H1 (cell line): ENCODE results near the gene CASKIN2. TPM values are rescaled to one million over a fixed set of nuclear protein-coding genes. Genes with fewer than 3 reads are reported as not detected.
A peak's percentile ranks its signal among the peaks of the same experiment; 100 is the strongest.

ENCODE experiments used
- CTCF ChIA-PET: fragments of 300-600 bp; sonication (Branson Sonifier 250); formaldehyde crosslinking; loops from one replicate; lab custom pipeline; 2021; ENCODE audit not compliant: partially characterized antibody; lab: Charles Lee
- POLR2A ChIA-PET: fragments of 300-600 bp; sonication (Branson Sonifier 250); formaldehyde crosslinking; loops from one replicate; lab custom pipeline; 2021; ENCODE audit warnings: inconsistent platforms; ENCODE audit not compliant: partially characterized antibody; lab: Charles Lee
- DNase-seq, 2 experiments: peaks; one replicate each; pipeline versions ENCODE4 v3.0.0 to v3.0.0-alpha.2; 2010 to 2022; ENCODE audit warnings: low spot score in 2 of 2, low read depth in 1 of 2, mixed read lengths in 1 of 2
- FAIRE-seq: peaks from 2 replicates; lab custom pipeline; 2011; peaks lifted over from hg19 to GRCh38; lab: Jason Lieb, UNC
- H2AFZ ChIP-seq: 2 replicates; pipeline ENCODE4 v1.8.1; 2012; ENCODE audit warnings: low read length, inconsistent platforms
- H2AK5ac ChIP-seq: 2 replicates; pipeline ENCODE4 v1.6.1; 2013; ENCODE audit warnings: low read depth, low read length
- H2BK120ac ChIP-seq: replicated peaks from 2 replicates; pipeline ENCODE3; 2013; ENCODE audit warnings: low read depth, low read length, inconsistent platforms
- H2BK12ac ChIP-seq: 2 replicates; pipeline ENCODE4 v1.6.1; 2013; ENCODE audit warnings: low read depth, low read length
- H2BK15ac ChIP-seq: 2 replicates; pipeline ENCODE4 v1.6.1; 2013; ENCODE audit warnings: low read length
- H2BK20ac ChIP-seq: 2 replicates; pipeline ENCODE4 v1.6.1; 2013; ENCODE audit warnings: low read length
- H2BK5ac ChIP-seq: 2 replicates; pipeline ENCODE4 v1.6.1; 2013; ENCODE audit warnings: low read depth, low read length
- H3K14ac ChIP-seq: 2 replicates; pipeline ENCODE4 v1.6.1; 2013; ENCODE audit warnings: inconsistent platforms; ENCODE audit not compliant: insufficient read length
- H3K18ac ChIP-seq: 2 replicates; pipeline ENCODE4 v1.6.1; 2013; ENCODE audit warnings: low read length; ENCODE audit errors: extremely low read depth
- H3K23ac ChIP-seq: 2 replicates; pipeline ENCODE4 v1.6.1; 2013; ENCODE audit warnings: inconsistent platforms; ENCODE audit not compliant: insufficient read length
- H3K23me2 ChIP-seq: 2 replicates; pipeline ENCODE4 v1.6.1; 2013; ENCODE audit warnings: low read depth, low read length
- H3K27ac ChIP-seq: 2 replicates; pipeline ENCODE4 v1.6.1; 2011; ENCODE audit warnings: low read depth, low read length, inconsistent platforms
- H3K27me3 ChIP-seq, 4 experiments: replicated peaks in 1 of 4; 1 replicate in 1 of 4; 2 replicates in 3 of 4; pipeline versions ENCODE4 v1.6.1 to v1.8.1; 2011 to 2013; ENCODE audit warnings: low read length in 3 of 4, mild to moderate bottlenecking in 3 of 4, inconsistent platforms in 2 of 4, mixed read lengths in 2 of 4, moderate library complexity in 1 of 4; ENCODE audit not compliant: control insufficient read depth in 3 of 4, insufficient read depth in 3 of 4; ENCODE audit errors: extremely low read depth in 1 of 4
- H3K36me3 ChIP-seq, 4 experiments: 2 replicates each; pipeline versions ENCODE4 v1.6.1 to v1.8.1; 2011 to 2013; ENCODE audit warnings: mild to moderate bottlenecking in 4 of 4, low read length in 3 of 4, moderate library complexity in 2 of 4, control low read depth in 1 of 4, inconsistent platforms in 1 of 4; ENCODE audit not compliant: insufficient read depth in 4 of 4, control insufficient read depth in 2 of 4
- H3K4ac ChIP-seq: replicated peaks from 2 replicates; pipeline ENCODE3; 2013; ENCODE audit warnings: low read length, low read depth, mixed read lengths, inconsistent platforms; ENCODE audit not compliant: insufficient read length
- H3K4me1 ChIP-seq, 4 experiments: replicated peaks in 1 of 4; 1 replicate in 1 of 4; 2 replicates in 3 of 4; pipeline versions ENCODE4 v1.6.1 to v1.8.1; 2011 to 2013; ENCODE audit warnings: low read length in 3 of 4, inconsistent platforms in 2 of 4, mixed read lengths in 1 of 4; ENCODE audit not compliant: insufficient read depth in 4 of 4, control insufficient read depth in 3 of 4
- H3K4me2 ChIP-seq, 2 experiments: 2 replicates each; pipeline versions ENCODE4 v1.6.1 to v1.8.1; 2011 to 2013; ENCODE audit warnings: low read depth in 2 of 2, low read length in 2 of 2, control low read depth in 1 of 2, inconsistent platforms in 1 of 2, mild to moderate bottlenecking in 1 of 2; ENCODE audit not compliant: insufficient read depth in 1 of 2
- H3K4me3 ChIP-seq, 4 experiments: fragments of 200-600, 300-600 bp in 1 of 4; sonication (generic), shearing (Covaris generic), sonication (Bioruptor Twin) in 1 of 4; 2 replicates each; pipeline versions ENCODE4 v1.5.1 to v1.8.1; 2011 to 2016; ENCODE audit warnings: low read length in 4 of 4, low read depth in 3 of 4, control low read depth in 2 of 4, inconsistent platforms in 2 of 4, mild to moderate bottlenecking in 2 of 4, mixed read lengths in 1 of 4, moderate library complexity in 1 of 4; ENCODE audit not compliant: insufficient read depth in 2 of 4; ENCODE audit errors: extremely low read depth in 1 of 4
- H3K56ac ChIP-seq: replicated peaks from 2 replicates; pipeline ENCODE3; 2013; ENCODE audit warnings: low read depth, mild to moderate bottlenecking, mixed read lengths, low read length, inconsistent platforms; ENCODE audit not compliant: insufficient read length
- H3K79me1 ChIP-seq: 2 replicates; pipeline ENCODE4 v1.6.1; 2013; ENCODE audit warnings: low read depth, low read length, control low read depth
- H3K79me2 ChIP-seq, 2 experiments: 2 replicates each; pipeline versions ENCODE4 v1.6.1 to v1.8.1; 2012 to 2013; ENCODE audit warnings: low read length in 2 of 2, mild to moderate bottlenecking in 2 of 2, inconsistent platforms in 1 of 2; ENCODE audit not compliant: insufficient read depth in 2 of 2, control insufficient read depth in 1 of 2
- H3K9ac ChIP-seq, 4 experiments: replicated peaks in 1 of 4; 1 replicate in 1 of 4; 2 replicates in 3 of 4; pipeline versions ENCODE4 v1.6.1 to v1.8.1; 2011 to 2013; ENCODE audit warnings: low read depth in 3 of 4, low read length in 3 of 4, control low read depth in 2 of 4, mild to moderate bottlenecking in 2 of 4, moderate library complexity in 2 of 4, inconsistent platforms in 1 of 4; ENCODE audit errors: extremely low read depth in 1 of 4
- H3K9me3 ChIP-seq, 2 experiments: 2 replicates each; pipeline versions ENCODE4 v1.6.1 to v1.8.1; 2012 to 2013; ENCODE audit warnings: mild to moderate bottlenecking in 2 of 2, moderate library complexity in 2 of 2, control low read depth in 1 of 2, inconsistent platforms in 1 of 2, low read depth in 1 of 2, low read length in 1 of 2, mixed read lengths in 1 of 2; ENCODE audit not compliant: insufficient read depth in 2 of 2
- H4K20me1 ChIP-seq, 2 experiments: replicated peaks in 1 of 2; 2 replicates each; pipeline versions ENCODE3 to v1.8.1; 2011 to 2013; ENCODE audit warnings: inconsistent platforms in 2 of 2, low read length in 2 of 2, mild to moderate bottlenecking in 1 of 2; ENCODE audit not compliant: insufficient read depth in 2 of 2, control insufficient read depth in 1 of 2
- H4K5ac ChIP-seq: 2 replicates; pipeline ENCODE4 v1.6.1; 2013; ENCODE audit warnings: low read length, low read depth, mixed read lengths, inconsistent platforms; ENCODE audit not compliant: insufficient read length
- H4K8ac ChIP-seq: 2 replicates; pipeline ENCODE4 v1.8.0; 2013; ENCODE audit warnings: mild to moderate bottlenecking, moderate library complexity, low read length, inconsistent platforms; ENCODE audit not compliant: insufficient read depth; ENCODE audit errors: extremely low read depth
- H4K91ac ChIP-seq: replicated peaks from 2 replicates; pipeline ENCODE3; 2013; ENCODE audit warnings: low read length, mixed read lengths, inconsistent platforms; ENCODE audit not compliant: insufficient read length
- CBX5 ChIP-seq: fragments of 300-800, 300-1000 bp; sonication (generic); IDR thresholded peaks from 2 replicates; pipeline ENCODE4 v1.7.1; 2016; ENCODE audit warnings: antibody characterized with exemption, low read length, low read depth
- CREB1 ChIP-seq: IDR thresholded peaks from 2 replicates; pipeline ENCODE4 v1.6.1; 2012; ENCODE audit warnings: inconsistent platforms
- KDM4A ChIP-seq: IDR thresholded peaks from one replicate; pipeline ENCODE4 v1.7.1; 2012; ENCODE audit warnings: low read depth, mild to moderate bottlenecking, moderate library complexity, low read length, inconsistent platforms; ENCODE audit not compliant: severe bottlenecking
- RBBP5 ChIP-seq: IDR thresholded peaks from 2 replicates; pipeline ENCODE4 v1.7.1; 2012; ENCODE audit warnings: low read depth, mild to moderate bottlenecking, inconsistent platforms, low read length, moderate library complexity, borderline replicate concordance
- RNF2 ChIP-seq: fragments of 200-900, 300-1000 bp; sonication (generic); IDR thresholded peaks from 2 replicates; pipeline ENCODE4 v1.7.1; 2016; ENCODE audit warnings: borderline replicate concordance, low read depth, mild to moderate bottlenecking, antibody characterized with exemption, low read length; ENCODE audit not compliant: poor library complexity, severe bottlenecking; ENCODE audit errors: missing control alignments
- RXRA ChIP-seq: IDR thresholded peaks from 2 replicates; pipeline ENCODE4 v1.6.1; 2011; ENCODE audit warnings: low read depth, mild to moderate bottlenecking, low read length, moderate library complexity; ENCODE audit not compliant: insufficient read depth
- SIX5 ChIP-seq: IDR thresholded peaks from 2 replicates; pipeline ENCODE4 v1.6.1; 2011; ENCODE audit warnings: mild to moderate bottlenecking, low read depth, low read length
- SP2 ChIP-seq: IDR thresholded peaks from 2 replicates; pipeline ENCODE4 v1.6.1; 2012; ENCODE audit warnings: mild to moderate bottlenecking, low read length, inconsistent platforms
- SP4 ChIP-seq: IDR thresholded peaks from 2 replicates; pipeline ENCODE4 v1.6.1; 2012; ENCODE audit warnings: low read length, inconsistent platforms
- TEAD4 ChIP-seq: IDR thresholded peaks from 2 replicates; pipeline ENCODE4 v1.6.1; 2012; ENCODE audit warnings: low read depth, low read length, inconsistent platforms, mixed read lengths
- ZNF274 ChIP-seq: IDR thresholded peaks from 2 replicates; pipeline ENCODE4 v1.7.0; 2012; ENCODE audit warnings: low read length, borderline replicate concordance; ENCODE audit errors: extremely low read depth
- WGBS, 2 experiments: shearing (Covaris generic) in 1 of 2; methylation state at CpG; one replicate each; pipeline versions ENCODE4 v1.1.6 to v1.1.7; 2013 to 2015; ENCODE audit warnings: low lambda C conversion rate in 2 of 2, mixed read lengths in 2 of 2, inconsistent platforms in 1 of 2, low coverage in 1 of 2, missing lambda C conversion rate in 1 of 2; ENCODE audit not compliant: insufficient replicate concordance in 2 of 2, insufficient coverage in 1 of 2, insufficient read length in 1 of 2; ENCODE audit errors: extremely low coverage in 1 of 2, missing lambda C conversion rate in 1 of 2; 5-methylcytosine and 5-hydroxymethylcytosine counted together
- polyA plus RNA-seq, 7 experiments: library from polyadenylated mRNA; depleted of rRNA in 3 of 7; stranded (reverse) in 5 of 7; unstranded in 2 of 7; fragments of >200 nt in 5 of 7; fragments of 200-250 nt in 2 of 7; gene quantifications; 1 replicate in 5 of 7; 2 replicates in 1 of 7; 4 replicates in 1 of 7; pipeline versions ENCODE4 v1.2.1 to v1.2.3, GENCODE V29; 2011 to 2013; ENCODE audit warnings: missing spikeins in 2 of 7, mixed read lengths in 2 of 7
- total RNA-seq: library from RNA; stranded (reverse); fragmentation: NEBNext Ultra II Directional; extraction: Animal tissue kit (Norgen Biotek cat#: 25700); gene quantifications from 2 replicates; pipeline ENCODE4 v1.2.1, GENCODE V29; 2021

CASKIN2 gene
- total and polyA plus RNA-seq, 2 of the 8 experiments (the other 6 are each of a cell fraction or from before 2014, with no cell fraction given), result 6.7 to 32.3 TPM

- H3K23ac ChIP-seq, result no peak overlapping the region
- peak overlapping the region; percentile 94 for H3K56ac ChIP-seq
- peak overlapping the region; percentile 75 to 83 (median 80) for H3K4me3 ChIP-seq
- ChIA-PET POLR2A (interaction anchor here (0.6 to 3.6 kb wide), 16 partner anchors 8 to 326 kb away, joined by 3 to 17 read pairs (median 4); partner anchors contain the start of genes JPT1, MIF4GD and SUMO2), CTCF (interaction anchor here (1.1 to 2.2 kb wide), 7 partner anchors 9 to 217 kb away, joined by 3 to 7 read pairs (median 3); partner anchors contain the start of genes GGA3, MRPS7 and SMIM5)
- 0 out of 2 replicates have a peak overlapping the region, but pooled peaks have one; percentile 48 for H2BK20ac ChIP-seq
- no peak overlapping the region for H3K14ac ChIP-seq
- no peaks in the 10 kb centered on the region for H3K9me3 ChIP-seq
- no peaks in the 10 kb centered on the region for H3K27me3 ChIP-seq
- no peaks in the 10 kb centered on the region for H3K36me3 ChIP-seq
- H3K18ac ChIP-seq, result peak overlapping the region; percentile 71; the same call in 1 of the 2 replicates
- peak overlapping the region; percentile 85 for H3K27ac ChIP-seq
- H3K4ac ChIP-seq, result no peak overlapping the region
- FAIRE-seq, result no peak
- H2BK12ac ChIP-seq, result peak overlapping the region; percentile 87; the same call in 1 of the 2 replicates
- no peaks in the 10 kb centered on the region for H4K20me1 ChIP-seq
- H3K23me2 ChIP-seq, result peaks cover 8% of the 10 kb centered on the region
- no peak overlapping the region for H2BK120ac ChIP-seq
- peak overlapping the region; percentile 71; the same call in 1 of the 2 replicates for H2BK5ac ChIP-seq
- 0 out of 2 replicates have a peak overlapping the region, but pooled peaks have one; percentile 60 for H2AFZ ChIP-seq
- H3K4me2 ChIP-seq, result peak overlapping the region; percentile 79 to 80
- peak overlapping the region; percentile 92 for H4K5ac ChIP-seq
- H3K79me2 ChIP-seq, result no peaks in the 10 kb centered on the region; a peak in 1 of 4 replicates
- peak overlapping the region; percentile 92; the same call in 1 of the 2 replicates for H2BK15ac ChIP-seq
- no peaks in the 10 kb centered on the region for H3K79me1 ChIP-seq
- peak in 1 of 2 experiments; percentile 70 for DNase-seq
- H3K4me1 ChIP-seq, result peaks cover 0 to 7% (median 4%) of the 10 kb centered on the region in 4 experiments; a peak in 6 of 7 replicates
- H2AK5ac ChIP-seq, result 0 out of 2 replicates have a peak overlapping the region, but pooled peaks have one; percentile 5
- peak overlapping the region; percentile 88 for H4K91ac ChIP-seq
- 6% methylated on average over 38 of the region's 38 CpGs; no CpG with 5 or more reads in 1 of the 2 experiments for WGBS, 2 experiments
- H3K9ac ChIP-seq, result peak overlapping the region; percentile 71 to 87 (median 83)
- peak overlapping the region; percentile 99 for H4K8ac ChIP-seq
- TF ChIP-seq RNF2 (no peak), SP2 (no peak), CREB1 (peak; percentile 57; the same call in 1 of the 2 replicates), CBX5 (no peak), SP4 (0 out of 2 replicates have a peak, but pooled peaks have one; percentile 29), RBBP5 (no peak), ZNF274 (no peak), TEAD4 (no peak), KDM4A (no peak), RXRA (no peak), SIX5 (no peak)
Observed at GRCh38 chr17:75457047-75457654, 58.2 kb downstream of the CASKIN2 start.
